Measurements from ENCODE around the gene VPS26B.
"Not testable (repeated sequence)": the region's sequence is repeated elsewhere in the genome, so short reads cannot be mapped to it uniquely, and the experiment has no call there.

Gene VPS26B

DNA sequence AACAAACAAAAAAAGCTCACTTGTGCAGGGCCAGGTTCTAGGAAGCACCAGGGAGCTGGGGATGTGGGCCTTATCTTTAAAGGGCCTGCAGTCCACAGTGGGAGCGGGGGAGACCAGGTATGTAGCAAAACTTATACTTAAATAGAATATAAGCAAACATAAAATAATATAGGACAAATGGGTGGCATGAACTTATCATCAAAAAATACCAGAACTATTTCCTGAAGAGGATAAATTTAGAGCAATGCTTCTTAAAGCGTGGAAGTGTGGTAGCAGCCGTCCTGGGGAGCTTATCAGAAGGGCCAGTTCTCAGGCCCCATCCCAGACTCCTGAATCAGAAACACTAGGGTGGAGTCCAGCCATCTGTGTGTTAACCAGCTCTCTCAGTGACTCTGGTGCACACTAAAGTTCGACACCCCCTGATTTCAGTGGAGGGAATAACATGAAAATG is 9.3 kb downstream of the VPS26B start:
- no peak for DNase-seq

DNA sequence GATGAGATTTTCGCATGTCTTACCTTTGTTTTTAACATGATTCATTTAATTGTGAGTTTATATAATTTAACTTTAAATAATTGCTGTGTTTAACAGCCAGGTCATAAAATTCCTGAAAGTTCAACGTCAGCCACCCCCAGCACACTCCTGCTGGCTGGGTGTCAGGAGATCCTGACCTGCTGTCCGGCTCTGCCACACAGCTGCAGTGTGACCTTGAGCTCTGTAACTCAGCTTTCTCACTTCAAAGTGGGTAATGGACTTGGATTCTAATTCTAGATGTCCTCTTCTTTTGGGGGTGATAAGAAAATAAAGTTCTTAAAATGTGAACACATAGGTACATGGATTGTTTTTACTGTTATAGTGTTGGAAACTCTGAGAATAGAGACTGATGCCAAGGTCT is 10.9 kb downstream of the VPS26B start:
- DNase-seq = no peak

DNA sequence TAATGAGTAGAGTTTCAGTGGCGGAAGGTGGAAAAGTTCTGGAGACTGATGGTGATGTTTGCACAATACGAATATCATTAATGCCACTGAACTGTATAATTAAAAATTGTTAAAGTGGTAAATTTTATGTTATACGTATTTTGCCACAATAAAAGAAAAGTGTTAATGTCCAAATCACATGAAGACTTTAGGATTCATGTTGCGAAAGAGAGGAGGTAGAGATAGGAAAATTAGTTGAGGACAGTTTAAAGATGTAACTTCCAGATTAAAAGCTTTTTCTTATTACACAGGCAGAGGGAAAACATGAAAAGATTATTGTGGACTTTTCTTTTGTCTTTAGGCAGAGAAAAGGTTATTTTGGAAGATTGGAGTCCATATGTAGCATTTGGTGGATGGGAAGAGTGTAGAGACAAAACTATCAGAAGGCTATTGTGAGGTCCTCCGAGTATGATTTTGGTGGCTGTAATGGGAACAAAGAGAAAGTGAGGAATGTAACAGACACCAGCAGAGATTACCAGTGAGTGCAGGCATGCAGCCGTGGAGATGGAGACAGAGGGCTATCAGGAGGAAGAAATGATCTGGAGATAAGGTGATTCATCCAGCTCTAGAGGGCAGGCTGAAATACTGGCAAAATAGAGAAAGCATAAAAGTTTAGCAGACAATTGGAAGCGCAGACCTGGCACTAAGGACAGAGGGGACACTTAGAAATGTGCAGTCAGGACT is 12.5 kb downstream of the VPS26B start:
- DNase-seq = no peak

DNA sequence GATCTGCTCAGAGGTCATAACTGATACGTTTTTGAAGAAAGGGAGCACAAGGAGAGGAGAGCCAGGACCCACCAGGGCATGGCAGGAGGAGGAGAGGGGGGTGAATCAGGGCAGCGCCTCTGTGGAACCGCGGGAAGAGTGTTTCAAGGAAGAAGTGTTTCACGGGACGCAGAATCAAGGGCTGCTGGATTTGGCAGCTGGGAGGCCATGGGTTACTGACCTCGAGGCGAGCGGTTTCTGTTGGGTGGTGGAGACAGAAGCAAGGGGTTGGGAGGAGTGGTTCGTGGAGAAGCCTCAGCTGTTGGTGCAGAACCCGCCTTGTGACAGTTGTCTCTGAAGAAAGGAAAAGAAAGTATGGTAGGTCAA is 13.1 kb downstream of the VPS26B start:
- DNase-seq = no peak

DNA sequence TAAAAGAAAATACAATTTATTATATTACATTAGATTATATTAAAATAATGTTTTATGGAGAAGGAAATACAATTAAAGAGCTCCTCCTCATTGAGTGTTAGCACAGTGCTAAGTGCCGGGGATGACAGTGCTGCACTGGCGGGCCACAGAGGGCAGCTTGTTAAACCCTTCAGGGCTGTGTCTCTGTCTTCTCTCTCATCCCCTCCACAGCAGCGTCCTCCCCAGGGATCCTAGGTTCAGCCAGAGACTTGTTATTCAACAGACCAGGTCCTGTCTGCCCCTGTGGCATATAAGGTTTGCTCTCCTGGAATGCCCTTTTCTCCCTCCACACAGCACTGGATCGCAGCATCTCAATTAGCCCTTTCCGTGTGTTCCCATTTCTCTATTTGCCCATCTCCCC is 14.5 kb downstream of the VPS26B start:
- no peak for DNase-seq

DNA sequence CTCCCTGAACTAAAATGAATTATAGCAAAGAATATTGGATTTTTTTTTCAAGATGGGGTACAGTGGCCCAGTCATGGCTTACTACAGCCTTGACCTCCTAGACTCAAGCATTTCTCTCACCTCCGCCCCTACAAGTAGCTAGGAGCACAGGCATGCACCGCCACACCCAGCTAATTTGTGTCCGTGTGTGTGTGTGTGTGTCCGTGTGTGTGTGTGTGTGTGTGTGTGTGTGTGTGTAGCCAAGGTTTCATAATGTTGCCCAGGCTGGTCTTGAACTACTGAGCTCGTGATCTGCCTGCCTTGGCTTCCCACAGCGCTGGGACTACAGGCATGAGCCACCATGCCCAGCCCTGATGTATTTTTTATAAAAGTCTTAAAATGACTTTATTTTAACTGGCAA is 16.1 kb downstream of the VPS26B start:
- DNase-seq = no peak

DNA sequence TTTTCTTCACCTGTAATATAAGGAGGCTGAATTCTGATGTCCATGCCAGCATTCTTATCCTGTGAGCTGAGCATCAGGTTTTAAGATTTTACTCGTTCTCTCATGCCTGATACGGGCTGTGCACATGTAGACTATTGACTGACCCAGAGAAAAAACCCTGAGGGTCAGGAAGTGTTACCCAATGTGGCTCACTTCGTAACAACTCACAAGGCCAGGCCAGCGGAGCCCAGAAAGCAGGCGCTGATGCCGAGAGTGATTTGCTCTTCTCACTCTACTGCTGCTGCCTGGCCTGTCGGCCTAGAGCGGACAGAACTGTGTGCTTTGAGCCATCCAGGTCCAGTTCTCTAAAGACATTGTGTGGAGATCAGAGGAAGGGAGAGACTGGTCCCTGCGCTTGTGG is 17.9 kb downstream of the VPS26B start:
- no peak for DNase-seq

DNA sequence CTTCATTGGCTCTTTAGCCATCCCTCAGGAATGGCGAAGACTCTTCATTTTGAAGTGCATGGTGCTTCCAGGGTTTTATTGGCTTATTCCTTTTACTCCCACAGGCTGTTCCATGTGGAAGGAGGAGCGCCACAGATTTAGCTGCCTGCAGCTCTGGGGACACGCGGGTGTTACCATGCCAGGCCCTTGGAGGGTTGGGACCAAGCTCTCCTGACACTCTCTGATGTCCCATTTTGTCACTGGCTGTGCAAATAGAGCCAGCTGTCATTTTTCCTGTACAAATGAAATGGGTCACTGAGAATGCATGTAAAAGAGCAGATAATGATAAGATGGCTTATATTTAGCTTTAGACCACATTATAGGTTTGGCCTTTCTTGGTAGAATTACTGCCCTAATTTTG is 19.4 kb downstream of the VPS26B start:
- no peak for DNase-seq

DNA sequence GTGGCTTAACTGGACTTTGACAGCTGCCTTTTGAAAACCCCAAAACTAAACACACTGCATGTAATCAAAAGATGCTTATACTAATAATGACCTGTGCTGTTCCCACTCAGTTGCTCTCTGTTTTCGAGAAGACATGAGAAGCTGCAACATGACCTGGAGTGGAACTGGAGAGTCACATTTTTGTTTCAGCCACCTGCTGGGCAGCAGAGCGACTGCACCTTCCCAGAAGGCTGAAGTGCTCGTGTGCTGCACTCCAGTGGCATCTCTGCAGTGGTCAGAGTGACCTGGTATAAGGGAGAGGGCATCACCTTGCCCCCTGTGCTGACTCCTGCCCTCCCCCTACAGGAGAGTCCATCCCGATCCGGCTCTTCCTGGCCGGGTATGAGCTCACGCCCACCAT is 20.1 kb downstream of the VPS26B start:
- no peak for DNase-seq

DNA sequence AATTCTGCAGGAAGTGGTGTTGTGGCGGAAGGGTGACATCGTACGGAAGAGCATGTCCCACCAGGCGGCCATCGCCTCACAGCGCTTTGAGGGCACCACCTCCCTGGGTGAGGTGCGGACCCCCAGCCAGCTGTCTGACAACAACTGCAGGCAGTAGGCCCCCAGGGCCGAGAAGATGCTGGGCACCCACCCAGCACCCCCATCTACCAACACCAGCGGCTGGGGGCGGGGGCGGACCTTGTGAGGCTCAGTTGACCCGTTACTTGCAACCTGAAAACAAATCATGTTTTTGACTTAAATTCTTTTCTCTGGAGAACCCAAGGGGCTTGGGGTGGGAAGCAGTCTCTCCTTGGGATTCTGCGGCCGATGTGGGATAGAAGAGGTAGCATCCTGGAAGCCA is 21.0 kb downstream of the VPS26B start:
- DNase-seq = no peak

DNA sequence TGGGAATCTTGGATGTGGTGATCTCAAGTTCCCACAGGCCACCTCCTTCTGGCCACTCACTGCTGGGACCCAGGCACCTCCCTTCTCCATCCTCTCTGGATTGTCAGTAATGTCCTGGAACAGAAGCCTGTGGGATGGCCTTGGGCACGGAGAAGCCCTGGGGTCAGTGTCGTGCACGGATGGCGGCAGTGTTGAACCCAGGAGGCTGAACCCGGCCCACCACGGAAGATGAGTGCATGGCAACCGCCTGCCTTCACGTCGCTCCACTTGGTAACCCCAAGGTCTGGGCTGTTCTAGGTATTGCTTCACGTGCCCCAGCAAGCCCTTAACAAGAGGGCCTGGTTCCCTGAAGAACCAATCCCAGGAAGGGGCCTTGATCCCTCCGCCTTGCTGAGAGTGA is 21.6 kb downstream of the VPS26B start:
- no peak for DNase-seq

DNA sequence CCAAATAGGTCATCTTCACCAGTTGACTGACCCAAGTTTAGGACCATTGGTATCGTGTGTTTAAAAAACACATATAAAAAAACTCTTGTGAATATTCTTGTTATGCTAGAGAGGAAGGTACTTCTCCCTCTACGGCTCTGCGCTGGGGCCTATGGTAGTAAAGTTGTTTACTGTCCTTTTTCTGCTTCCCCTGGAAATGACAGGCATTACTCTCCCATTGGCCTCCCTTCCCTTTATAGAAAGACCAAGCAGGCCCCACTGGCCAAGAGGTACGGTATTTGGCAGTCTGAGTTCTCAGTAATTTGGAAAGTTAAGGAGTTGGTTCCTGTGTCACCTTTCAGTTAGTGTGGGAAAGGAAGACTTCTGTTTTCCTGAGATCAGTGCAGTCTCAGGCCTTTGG is 22.2 kb downstream of the VPS26B start:
- no peak for DNase-seq

DNA sequence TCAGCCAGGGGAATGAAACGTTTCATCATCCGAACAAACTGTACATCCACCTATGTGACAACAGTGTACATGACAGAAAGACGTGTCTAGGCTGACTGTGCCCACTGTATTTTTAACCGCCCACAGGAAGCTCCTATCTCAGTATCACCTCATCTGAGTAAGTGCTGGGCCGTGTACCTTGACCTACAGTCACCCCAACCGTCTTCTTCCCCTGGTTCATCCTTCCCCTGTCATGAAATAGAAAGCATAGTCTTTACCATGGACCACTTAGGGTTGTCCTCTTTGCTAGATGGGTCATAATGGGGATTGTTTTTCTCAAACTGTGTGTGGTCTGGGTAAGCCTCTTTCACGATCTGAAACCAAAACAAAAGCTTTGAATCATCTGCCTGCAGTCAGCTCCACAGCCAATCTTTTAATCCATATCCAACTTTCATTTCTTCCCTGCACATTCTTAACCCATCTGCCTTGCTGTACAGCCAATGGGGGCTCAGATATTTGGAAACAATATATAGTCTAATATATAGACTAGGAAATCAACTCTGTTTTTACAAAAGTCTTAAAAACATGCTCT is 24.5 kb downstream of the VPS26B start:
- peak in 1 of 2 experiments; percentile 18 for DNase-seq

DNA sequence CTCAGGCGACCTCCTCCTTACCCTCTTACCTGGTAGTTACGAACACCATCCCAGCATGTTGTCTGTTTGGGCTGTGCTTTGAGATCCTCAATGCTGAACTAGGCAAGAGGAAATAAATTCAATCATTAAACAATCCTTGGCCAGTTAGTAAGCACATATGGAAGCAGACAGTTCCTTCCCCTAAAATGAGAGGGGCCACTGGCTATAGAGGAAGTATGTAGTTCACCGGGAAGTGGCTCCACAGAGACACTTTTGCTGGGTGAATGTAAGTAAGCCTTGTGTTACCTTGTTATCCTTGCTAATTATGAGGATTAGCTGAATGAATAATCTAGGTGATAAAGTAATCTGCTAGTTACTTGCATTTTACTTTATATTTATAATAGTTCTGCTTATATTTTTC is 25.8 kb downstream of the VPS26B start:
- DNase-seq = no peak

DNA sequence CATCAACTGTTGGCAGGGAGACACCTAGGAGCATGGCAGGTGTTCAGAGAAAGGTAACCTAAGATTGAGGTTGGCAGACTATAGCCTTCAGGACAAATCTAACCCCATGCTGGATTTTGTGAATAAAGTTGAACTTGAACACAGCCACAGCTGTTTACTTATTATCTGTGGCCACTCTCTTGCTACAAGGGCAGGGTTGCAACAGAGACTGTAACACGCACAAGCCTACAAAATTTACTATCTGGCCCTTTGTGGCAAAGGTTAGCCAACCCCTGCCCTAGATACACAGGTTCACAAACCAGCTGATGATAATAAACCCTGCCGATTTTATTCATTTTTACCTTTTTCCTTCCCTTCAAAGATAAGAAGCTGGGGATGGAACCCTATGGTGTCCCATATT is 26.2 kb downstream of the VPS26B start:
- no peak for DNase-seq

DNA sequence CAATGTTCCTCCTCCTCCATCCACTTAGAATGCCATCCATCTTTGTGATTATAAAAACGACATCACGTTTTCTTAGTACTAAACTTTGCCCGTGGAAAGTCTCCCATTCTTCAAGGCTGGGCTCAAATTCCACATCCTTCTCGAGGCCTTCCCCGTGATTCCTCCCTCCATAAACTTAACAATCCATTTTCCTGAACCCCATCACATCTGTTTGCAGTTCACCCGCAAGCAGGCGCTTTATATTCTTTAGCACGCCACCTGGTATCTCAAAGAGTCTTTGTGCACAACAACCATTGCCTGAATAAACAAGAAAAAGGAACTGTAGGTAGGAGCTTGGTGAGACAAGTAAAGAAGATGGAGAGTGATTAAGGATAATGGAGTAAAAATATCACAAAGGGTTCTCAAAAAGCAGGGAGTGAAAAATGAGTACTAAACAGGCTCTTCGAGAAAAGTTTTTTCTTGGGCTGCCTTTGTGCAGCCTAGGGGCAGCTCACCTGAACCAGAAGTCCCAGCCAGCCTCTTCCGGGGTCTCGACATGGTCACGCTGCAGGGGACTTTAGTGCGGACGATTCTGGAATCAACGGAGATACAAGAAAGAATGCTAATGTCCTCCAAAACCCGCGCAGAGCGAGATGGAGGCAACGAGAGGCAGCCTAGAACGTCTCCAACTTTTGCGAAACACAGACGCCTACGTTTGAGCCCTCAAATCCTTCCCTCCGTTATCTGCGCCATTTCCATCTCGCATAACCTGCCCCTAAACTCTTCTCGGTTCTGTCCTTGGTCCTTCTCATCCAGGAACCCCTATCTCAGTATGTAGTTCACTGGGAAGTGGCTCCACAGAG is 28.1 kb downstream of the VPS26B start:
- DNase-seq = peak; percentile 21 to 41

DNA sequence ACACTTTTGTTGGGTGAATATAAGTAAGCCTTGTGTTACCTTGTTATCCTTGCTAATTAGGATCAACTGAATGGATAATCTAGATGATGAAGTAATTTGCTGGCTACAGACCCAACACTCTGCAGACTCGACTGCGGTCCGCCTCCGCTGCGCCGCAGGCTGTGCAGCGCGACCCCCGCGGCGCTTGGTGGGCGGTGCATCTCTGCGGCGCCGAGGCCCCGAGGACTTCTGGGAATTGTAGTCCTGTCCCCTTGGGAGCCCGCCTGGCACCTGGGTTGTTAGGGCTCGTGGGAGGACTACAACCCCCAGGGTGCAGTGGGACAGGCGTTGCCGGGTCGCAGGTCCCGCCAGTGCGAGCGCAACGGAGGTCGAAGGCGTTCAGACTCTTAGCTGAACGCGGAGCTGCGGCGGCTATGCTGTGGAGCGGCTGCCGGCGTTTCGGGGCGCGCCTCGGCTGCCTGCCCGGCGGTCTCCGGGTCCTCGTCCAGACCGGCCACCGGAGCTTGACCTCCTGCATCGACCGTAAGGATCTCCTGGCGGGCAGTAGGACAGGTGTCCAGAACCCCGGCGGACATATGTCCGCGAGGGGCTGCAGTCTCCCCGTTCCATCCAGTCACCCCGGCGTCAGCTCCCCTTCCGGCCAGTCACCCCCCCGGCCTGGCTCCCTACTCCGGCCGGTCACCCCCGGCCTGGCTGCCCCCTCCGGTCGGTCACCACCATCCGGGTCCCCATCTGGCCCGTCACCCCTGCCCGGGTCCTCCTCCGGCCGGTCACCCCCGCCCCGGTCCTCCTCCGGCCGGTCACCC is 28.9 kb downstream of the VPS26B start, which contains the start of the genes ACAD8 and THYN1:
Gene ACAD8, plus strand, starts transcription at position 381 of the 806 bp plus-strand sequence. Its CDS starts 33 bp downstream, at position 414.
Gene THYN1, minus strand, starts transcription at position 165 of the 806 bp plus-strand sequence. CDS start 470 bp downstream, outside the sequence.
- DNase-seq = peak; percentile 93 to 95

DNA sequence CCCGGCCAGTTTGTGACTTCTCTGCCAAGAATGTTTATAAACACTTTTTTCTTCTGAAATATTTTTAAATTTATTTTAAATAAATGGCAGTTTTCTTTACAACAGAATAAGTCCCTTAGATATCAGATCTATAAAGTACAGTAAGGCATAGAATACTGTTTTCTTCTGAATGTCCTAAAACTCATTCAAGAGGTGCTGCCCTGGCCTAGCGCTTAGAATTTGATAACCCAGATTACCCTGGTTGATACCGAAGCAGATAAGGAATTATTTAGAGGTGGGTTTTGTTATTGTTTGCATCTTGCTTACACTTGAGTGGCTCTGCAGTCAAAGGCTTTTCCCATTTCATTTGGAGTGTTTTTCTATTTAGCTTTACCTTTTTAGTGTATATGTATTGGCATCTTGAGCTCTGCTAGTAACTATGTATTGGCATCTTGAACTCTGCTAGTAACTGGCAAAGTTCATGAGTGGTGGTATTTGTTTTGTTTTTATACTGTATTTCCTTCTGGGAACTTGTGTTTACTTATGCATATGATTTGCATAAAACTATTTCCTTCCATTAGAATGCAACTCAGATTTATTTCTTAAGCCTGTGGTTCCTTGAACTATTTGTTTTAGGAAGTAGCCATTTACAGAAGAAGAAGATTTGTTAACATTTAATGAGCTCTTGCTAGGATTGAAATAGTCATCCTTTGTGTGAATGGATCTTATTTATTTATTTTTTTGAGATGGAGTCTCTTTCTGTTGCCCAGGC is 30.1 kb downstream of the VPS26B start:
- no peak for DNase-seq

DNA sequence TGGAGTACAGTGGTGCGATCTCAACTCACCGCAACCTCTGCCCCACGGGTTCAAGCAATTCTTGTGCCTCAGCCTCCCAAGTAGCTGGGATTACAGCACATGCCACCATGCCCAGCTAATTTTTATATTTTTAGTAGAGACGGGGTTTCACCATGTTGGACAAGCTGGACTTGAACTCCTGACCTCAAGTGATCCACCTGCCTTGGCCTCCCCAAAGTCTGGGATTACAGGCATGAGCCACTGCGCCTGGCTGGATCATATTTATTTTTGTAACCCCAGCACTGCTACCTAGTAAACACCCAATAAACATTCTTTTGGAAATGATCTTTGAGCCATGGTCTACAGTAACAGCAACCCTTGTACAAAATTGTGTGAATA is 30.7 kb downstream of the VPS26B start:
- DNase-seq = not testable (repeated sequence)

DNA sequence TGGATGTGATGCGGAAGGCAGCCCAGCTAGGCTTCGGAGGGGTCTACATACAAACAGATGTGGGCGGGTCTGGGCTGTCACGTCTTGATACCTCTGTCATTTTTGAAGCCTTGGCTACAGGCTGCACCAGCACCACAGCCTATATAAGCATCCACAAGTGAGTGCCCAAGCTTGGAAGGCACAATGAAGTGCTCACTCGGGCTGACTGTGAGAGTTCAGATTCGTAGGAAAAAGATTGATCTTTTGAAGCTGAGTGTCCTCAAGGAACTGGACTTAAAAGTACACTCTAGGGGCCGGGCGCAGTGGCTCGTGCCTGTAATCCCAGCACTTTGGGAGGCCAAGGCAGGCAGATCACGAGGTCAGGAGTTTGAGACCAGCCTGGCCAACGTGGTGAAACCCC is 32.6 kb downstream of the VPS26B start:
- no peak for DNase-seq

DNA sequence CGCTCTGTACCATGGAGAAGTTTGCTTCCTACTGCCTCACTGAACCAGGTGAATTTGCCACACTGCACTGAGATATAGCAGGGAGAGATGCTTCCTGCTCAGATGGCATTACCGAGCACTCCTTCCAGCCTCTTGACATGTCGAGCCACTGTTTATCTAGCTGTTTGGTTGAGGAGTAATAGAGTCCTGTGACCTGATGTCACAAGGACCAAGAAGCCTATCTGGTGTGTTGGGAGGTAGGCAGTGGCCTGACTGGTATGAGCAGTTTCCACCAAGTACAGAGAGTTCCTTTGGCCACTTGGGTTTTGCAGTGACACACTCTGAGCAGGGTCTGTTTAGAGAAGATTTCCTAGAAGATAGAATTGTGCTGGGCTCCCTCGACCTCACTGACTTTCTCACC is 34.1 kb downstream of the VPS26B start:
- no peak for DNase-seq

DNA sequence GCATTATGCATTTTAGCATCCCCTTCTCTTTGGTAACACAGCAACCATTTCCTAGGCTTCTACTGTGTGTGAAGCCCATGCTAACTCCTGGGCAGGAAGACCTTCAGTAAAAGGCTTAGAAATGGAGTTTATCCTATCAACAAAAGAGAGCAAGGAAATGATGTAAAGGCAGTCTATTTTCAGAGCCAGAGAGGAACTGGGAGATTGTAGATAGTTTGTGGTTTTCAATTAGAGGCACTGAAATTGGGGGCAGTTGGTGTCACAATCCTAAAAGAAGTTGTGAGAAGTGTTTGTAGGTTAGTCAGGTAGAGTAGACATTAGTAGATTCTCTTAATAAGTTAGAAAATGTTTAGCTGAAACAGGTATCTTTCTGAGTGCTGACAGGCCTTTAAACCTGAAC is 36.0 kb downstream of the VPS26B start:
- no peak for DNase-seq

Data from activated CD4-positive, alpha-beta T cell treated with anti-CD3 and anti-CD28 coated beads, Interleukin-2, amount 50 U/mL, for 48 hours (primary cell).